ENCODE results near the gene PTCHD1. TPM values are rescaled to one million over a fixed set of nuclear protein-coding genes. Genes with fewer than 3 reads are reported as not detected.

PTCHD1 gene
- total and polyA plus RNA-seq, 2 of the 4 experiments (the other 2 are of a cell fraction) = not detected

DNA sequence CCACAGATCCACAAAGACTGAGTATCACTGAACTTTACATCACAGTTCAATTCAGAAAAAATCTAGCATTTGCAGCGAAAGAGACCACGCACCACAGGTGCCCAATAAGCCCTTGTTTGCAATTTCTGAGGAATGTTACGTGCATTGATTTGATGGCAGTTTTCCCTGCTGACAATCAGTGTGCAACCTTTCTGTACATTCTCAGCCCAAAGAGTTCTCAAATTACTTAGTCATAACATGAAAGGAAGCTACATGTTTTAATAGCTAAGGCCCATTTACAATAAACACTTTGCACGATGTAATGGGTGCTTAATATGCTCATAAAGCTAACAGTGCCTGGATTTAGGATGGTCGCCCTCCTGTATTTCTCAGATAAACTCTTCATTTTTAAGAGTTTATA is 47.9 kb downstream of the PTCHD1 start:
- Histone ChIP-seq H4K8ac (ENCODE audit: low read depth in 2 of 2, low read length in 2 of 2) (no peak overlapping the region), H4K91ac (ENCODE audit: insufficient read depth, low read depth, low read length) (no peak overlapping the region), H3K4ac (ENCODE audit: low read depth, low read length) (no peak overlapping the region), H4K5ac (ENCODE audit: low read depth, low read length) (no peak overlapping the region), H2BK120ac (ENCODE audit: low read depth, low read length) (no peak overlapping the region), H2BK20ac (ENCODE audit: low read depth, low read length) (no peak overlapping the region), H2AFZ (replicated peaks; ENCODE audit: low read length, poor library complexity) (no peak overlapping the region), H2AK9ac (replicated peaks; ENCODE audit: low read depth, low read length, poor library complexity) (no peak overlapping the region), H3K27me3 (ENCODE audit: control insufficient read depth, insufficient read depth, low read length) (no peaks in the 10 kb centered on the region), H3K23ac (ENCODE audit: low read depth, low read length) (no peak overlapping the region), H3K36me3 (ENCODE audit: control insufficient read depth, insufficient read depth, low read length) (no peaks in the 10 kb centered on the region), H3K56ac (ENCODE audit: extremely low read depth, insufficient read depth, low read length) (no peak overlapping the region), H3K9me3 (ENCODE audit: control insufficient read depth, insufficient read depth, low read length) (no peaks in the 10 kb centered on the region), H2AK5ac (ENCODE audit: low read depth, low read length) (no peak overlapping the region), H3K27ac (ENCODE audit: insufficient read depth, low read length) (no peak overlapping the region), H3K79me1 (ENCODE audit: low read depth in 1 of 2, low read length in 2 of 2) (no peaks in the 10 kb centered on the region), H3K4me3 (ENCODE audit: insufficient read depth, low read depth, low read length) (no peak overlapping the region), H3K18ac (ENCODE audit: low read depth, low read length) (no peak overlapping the region), H3K9ac (ENCODE audit: low read depth, low read length) (no peak overlapping the region), H2BK5ac (ENCODE audit: low read depth, low read length, poor library complexity, severe bottlenecking) (no peak overlapping the region), H2BK15ac (ENCODE audit: low read depth, low read length) (no peak overlapping the region), H3K14ac (replicated peaks; ENCODE audit: low read depth, low read length) (no peak overlapping the region), H4K20me1 (ENCODE audit: insufficient read depth, low read length) (no peaks in the 10 kb centered on the region), H3K9me1 (ENCODE audit: insufficient read depth, low read length) (no peaks in the 10 kb centered on the region), H3K4me2 (ENCODE audit: low read depth, low read length) (no peak overlapping the region), H3K4me1 (ENCODE audit: control insufficient read depth, insufficient read depth, low read length) (no peaks in the 10 kb centered on the region)
- ATAC-seq (ENCODE audit: low read depth) = no peak
- CTCF ChIA-PET = no interaction called here
- in situ Hi-C loops (cut with MboI; ENCODE audit: low sequenced_read_pairs) (no loop called here), dilution Hi-C loops (cut with HindIII; ENCODE audit: low sequenced_read_pairs, unreplicated experiment) (no loop called here), intact Hi-C loops (cut with micrococcal nuclease) (no loop called here)
- TF ChIP-seq SMC3 (IDR thresholded peaks at IDR 0.05; ENCODE audit: low read depth, low read length) (no peak), NFE2L2 (IDR thresholded peaks at IDR 0.05; ENCODE audit: low read depth, low read length) (no peak), POLR2A (IDR thresholded peaks at IDR 0.05; ENCODE audit: low read depth, low read length) (no peak), RFX5 (IDR thresholded peaks at IDR 0.05; ENCODE audit: low read depth, low read length) (no peak), RAD21 (IDR thresholded peaks at IDR 0.05; ENCODE audit: low read length) (no peak), CTCF (conservative IDR thresholded peaks at IDR 0.05; ENCODE audit: low read depth, low read length) (no peak), FOS (IDR thresholded peaks at IDR 0.05; ENCODE audit: low read depth, low read length) (no peak), MAZ (IDR thresholded peaks at IDR 0.05; ENCODE audit: borderline replicate concordance, low read depth, low read length) (no peak), CEBPB (IDR thresholded peaks at IDR 0.05; ENCODE audit: low read depth, low read length) (no peak), MXI1 (IDR thresholded peaks at IDR 0.05; ENCODE audit: borderline replicate concordance, low read depth, low read length) (no peak), MAFK (IDR thresholded peaks at IDR 0.05; ENCODE audit: low read depth, low read length) (no peak), CHD1 (IDR thresholded peaks at IDR 0.05; ENCODE audit: low read depth, low read length) (no peak)
- TF ChIP-seq, protein P1, sequence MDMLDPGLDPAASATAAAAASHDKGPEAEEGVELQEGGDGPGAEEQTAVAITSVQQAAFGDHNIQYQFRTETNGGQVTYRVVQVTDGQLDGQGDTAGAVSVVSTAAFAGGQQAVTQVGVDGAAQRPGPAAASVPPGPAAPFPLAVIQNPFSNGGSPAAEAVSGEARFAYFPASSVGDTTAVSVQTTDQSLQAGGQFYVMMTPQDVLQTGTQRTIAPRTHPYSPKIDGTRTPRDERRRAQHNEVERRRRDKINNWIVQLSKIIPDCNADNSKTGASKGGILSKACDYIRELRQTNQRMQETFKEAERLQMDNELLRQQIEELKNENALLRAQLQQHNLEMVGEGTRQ (IDR thresholded peaks at IDR 0.05; ENCODE audit: low read depth, low read length) = no peak
- TF ChIP-seq, protein P2, sequence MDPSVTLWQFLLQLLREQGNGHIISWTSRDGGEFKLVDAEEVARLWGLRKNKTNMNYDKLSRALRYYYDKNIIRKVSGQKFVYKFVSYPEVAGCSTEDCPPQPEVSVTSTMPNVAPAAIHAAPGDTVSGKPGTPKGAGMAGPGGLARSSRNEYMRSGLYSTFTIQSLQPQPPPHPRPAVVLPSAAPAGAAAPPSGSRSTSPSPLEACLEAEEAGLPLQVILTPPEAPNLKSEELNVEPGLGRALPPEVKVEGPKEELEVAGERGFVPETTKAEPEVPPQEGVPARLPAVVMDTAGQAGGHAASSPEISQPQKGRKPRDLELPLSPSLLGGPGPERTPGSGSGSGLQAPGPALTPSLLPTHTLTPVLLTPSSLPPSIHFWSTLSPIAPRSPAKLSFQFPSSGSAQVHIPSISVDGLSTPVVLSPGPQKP (IDR thresholded peaks at IDR 0.05; ENCODE audit: borderline replicate concordance, low read depth, low read length) = no peak
- POLR2A ChIA-PET (ENCODE audit: unreplicated experiment) = no interaction called here
- DNase-seq = no peak
- no CpG with 5 or more reads among the region's 5 CpGs for WGBS, 2 experiments (ENCODE audit: extremely low coverage in 2 of 2, insufficient read length in 1 of 2)
- no TSS peak for BruUV-seq (replicated peaks)
